Measurements from ENCODE around the gene MEIS2. TPM values are rescaled to one million over a fixed set of nuclear protein-coding genes. Genes with fewer than 3 reads are reported as not detected.

The MEIS2 gene
- total RNA-seq, 1 donor from 2014 or later, result 53.1 TPM

DNA sequence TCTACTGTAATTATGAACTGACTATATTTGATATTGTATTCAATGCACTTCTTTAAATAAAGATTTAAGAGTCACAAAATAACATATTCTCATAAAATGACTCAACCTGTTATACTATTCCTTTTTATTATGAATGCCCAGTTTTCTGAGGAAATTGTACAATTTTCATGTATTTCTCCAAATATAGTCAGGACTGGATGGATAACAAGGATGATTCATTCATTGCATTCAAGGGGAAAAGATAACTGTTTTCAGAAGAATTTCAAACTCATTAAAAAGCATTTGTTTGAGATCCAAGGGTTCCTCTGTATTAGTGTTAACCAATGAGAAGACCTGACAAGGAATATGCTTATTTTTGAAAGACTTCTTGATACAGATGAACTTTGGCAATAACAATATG is 163.7 kb downstream of the MEIS2 start:
- no peak for DNase-seq (ENCODE audit: low read depth, low spot score)

DNA sequence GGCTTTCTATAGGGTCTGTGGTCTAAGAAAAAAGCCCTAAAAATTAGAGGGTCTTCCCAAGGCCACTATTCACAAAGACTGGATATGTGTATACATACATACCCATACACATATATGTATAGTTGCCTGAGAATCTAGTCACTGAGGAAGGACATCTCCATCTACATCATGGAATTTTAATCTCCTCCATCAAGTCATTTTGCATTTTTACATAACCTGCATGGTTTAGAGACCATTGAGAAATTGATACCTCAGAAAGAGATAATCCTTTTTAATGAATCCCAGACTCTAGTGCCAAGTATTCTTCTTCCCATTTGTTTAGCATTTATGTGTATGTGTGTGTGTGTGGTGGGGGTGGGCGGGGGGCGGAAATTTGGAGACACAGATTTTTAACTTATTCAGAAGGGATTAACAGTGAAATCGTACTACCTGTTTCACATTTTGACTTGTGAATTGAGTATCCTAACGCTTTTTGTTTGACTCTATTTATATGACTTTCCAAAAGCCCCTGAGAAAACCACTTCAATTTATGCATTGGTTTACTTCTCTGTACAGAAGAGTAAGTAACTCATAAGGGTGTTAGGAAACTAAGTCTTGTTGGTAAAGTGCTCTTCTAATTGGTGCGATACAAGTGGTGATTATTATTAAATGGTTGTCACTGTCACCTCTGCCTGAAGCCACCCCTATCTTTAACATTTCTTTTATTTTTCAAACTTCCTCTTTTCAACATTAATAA is 166.9 kb downstream of the MEIS2 start:
- no peak for DNase-seq (ENCODE audit: low read depth, low spot score)

DNA sequence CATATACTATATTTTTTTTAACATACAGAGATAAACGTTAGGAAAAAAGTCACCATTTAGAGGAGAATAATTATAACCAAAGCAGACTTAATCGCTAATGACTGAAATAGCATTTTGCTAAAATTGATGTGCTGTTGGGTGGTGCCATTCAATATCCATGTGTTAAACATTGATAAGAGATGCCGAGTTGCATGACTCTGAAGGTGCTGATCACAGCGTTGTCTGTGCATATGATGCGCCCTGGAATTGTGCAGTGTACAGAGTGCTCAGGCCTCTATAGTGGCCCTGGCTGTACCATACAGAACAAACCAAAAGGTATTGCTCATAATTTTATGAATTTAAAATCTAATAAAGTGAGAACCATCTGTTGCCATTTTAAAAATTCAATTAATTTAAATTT is 168.3 kb downstream of the MEIS2 start:
- no peak for DNase-seq (ENCODE audit: low read depth, low spot score)

DNA sequence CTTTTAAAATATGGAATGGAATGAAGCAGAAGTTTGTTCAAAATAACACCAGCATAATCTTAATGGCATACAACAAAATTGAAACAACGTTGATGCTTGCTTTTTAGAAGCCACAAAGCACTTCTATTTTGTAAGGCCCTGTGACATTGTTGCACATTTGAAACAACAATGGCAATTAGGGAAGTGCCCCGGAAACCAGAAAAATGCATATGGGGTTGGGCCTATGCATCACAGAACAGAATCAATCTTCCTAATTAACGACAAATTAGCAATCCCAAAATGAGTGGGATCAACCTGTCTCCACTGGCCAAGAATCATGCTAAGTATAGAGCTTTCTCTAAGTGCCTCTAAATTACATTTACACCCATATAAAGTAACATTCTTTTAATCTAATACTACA is 168.9 kb downstream of the MEIS2 start:
- DNase-seq (ENCODE audit: low read depth, low spot score), result no peak

DNA sequence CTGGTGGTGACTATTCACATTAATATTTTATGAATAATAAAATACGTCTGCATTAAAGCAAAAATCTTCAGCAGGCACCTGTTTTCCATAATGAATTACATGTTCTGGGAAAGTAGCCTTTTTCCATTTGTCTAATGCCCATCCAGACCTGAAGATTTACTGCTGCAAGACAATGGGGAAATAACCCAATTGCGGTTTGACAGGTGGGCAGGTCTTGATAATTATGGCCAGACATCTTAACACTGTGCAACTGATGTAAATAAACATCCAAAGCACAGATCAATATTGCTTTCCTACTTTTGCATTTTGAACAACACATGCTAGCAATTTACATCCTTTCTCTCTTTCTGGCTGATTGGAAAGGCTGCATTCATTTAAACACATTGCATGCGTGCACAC is 173.9 kb downstream of the MEIS2 start:
- DNase-seq (ENCODE audit: low read depth, low spot score), result no peak

DNA sequence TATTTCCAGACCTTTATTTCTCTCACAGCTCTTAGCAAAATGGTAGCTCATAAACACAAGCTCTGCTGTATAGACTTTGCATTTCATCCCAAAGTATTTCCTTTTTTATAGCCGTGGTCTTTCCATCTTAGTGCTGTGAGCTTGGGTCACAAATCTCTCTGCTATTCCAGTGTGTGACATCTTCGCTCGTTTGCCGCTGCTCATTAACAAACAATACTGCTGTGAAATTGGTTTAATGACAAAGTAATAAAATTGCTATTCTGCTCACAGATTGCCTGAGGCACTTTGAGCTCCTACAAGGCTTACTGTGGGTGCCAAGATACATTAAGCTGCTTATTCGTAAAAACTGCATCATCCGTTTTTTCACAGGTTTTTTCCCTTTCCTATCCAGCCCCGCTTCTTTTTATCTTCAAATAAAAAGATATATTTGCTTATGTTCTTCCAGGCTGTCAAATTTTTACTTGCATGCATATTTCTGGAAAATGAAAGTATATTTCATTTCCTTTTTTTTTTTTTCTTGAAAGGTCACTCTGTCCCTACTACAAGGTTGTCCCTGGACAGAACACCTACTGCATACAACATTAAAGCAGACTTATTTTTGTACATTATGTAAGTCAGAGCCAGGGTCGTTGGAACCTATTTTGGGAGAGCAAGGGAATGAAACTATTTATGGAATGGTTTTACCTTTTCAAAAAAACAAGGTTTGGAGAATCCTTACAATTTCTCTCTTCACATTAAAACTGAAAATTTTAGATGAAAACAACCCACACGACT is 174.5 kb downstream of the MEIS2 start:
- no peak for DNase-seq (ENCODE audit: low read depth, low spot score)

DNA sequence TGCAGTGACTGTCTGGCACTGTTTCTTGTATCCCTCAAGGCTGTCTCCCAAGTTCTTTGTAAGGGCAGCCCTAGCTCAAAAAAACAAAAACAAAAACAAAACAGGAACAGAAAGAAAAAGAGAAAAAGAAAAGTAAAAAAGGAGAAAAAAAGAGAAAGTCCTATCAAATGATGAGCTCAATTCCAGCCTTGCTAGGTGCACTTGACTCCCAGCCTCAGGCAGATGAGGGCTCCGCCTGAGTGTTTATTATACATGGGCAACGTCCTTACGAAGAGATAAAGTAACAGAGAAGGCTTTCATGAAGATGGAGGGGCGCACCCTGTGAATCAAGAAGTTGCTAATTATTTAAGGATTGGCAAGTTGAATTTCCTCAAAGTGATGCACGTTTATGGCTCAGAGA is 175.3 kb downstream of the MEIS2 start:
- no peak for DNase-seq (ENCODE audit: low read depth, low spot score)

DNA sequence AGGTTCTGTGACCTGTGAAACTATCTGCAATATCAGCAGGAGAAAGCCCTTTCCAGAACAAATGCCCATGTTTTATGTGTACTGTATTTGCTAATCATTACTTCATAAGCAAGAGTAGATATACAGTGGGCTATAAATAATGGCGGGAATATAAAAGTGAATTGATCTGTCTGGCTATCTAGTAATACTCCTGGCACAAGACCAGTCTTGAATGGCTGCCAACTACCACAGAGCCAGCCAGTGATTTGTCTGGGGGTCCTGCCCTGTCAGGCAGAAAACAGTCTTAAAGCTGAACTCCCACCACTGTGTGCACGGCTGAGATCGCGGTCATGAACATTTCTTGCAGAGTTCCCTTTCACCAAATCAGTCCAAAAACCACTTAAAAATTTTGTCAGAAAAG is 176.3 kb downstream of the MEIS2 start:
- no peak for DNase-seq (ENCODE audit: low read depth, low spot score)

DNA sequence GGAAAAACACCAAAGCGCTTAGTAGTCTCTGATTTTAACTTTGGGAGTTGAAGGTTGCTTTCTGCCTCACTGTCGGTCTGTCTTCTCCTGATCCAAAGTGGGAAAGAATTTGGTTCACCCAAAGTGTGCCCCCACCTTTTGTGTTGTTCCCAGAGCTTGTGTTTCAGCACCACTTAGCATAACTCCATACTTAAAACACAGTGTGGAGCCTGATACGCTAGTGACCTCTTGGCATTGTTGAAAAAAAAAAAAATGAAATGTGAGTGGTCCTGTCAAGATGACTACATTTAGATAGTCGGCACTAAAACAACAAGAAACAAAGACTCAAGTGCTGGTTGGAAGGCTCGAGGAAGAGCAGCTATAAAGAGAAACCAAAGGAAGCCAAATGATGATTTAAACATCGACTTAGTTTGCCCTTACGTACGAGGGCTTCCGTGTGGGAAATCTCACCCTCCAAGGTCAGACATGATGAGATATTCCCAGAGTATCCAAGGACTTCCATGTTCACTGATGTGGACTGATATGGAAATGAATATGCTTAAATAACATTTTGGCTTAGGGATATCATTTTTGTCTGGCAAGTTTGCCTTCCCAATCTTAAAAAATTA is 178.8 kb downstream of the MEIS2 start:
- no peak for DNase-seq (ENCODE audit: low read depth, low spot score)

DNA sequence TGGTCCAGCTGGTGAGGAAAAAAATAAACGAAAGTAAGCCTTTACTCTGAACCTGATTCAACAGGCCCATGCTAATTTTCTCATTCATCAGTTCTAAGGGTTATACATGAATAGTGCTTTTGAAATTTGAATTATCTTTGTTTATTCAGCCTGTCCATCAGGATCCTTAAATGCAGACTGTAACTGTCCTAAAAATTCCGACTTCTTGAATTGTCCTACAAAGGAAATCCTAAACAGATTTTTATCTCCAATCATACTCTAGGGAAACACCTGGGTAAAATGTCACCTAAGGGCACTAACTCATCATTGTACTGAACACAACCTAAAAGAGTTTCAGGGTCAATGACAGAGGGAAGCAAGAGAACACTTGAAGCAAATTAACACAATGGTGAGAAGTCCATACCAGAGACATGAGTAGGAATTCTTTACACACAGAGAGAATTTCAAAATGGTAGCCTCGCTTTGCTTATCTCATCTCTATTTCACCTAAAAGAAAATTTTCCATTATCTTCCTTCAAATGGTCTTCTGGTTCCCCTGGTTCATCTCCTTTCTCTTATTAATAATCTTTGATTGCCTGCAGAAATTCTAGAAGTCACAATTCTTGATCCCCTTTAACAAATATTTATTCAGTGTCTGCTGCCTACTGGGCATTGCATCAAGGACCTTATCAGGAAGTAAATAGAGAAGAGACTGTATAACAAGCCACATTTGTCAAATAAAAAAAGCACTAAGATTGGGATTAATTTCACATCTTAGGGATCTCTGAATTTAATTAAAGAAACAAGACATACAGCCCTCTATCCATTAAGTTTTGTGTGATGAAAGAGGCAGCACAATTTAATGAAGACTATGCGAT is 182.7 kb downstream of the MEIS2 start:
- peak; percentile 29 for DNase-seq (ENCODE audit: low read depth, low spot score)

DNA sequence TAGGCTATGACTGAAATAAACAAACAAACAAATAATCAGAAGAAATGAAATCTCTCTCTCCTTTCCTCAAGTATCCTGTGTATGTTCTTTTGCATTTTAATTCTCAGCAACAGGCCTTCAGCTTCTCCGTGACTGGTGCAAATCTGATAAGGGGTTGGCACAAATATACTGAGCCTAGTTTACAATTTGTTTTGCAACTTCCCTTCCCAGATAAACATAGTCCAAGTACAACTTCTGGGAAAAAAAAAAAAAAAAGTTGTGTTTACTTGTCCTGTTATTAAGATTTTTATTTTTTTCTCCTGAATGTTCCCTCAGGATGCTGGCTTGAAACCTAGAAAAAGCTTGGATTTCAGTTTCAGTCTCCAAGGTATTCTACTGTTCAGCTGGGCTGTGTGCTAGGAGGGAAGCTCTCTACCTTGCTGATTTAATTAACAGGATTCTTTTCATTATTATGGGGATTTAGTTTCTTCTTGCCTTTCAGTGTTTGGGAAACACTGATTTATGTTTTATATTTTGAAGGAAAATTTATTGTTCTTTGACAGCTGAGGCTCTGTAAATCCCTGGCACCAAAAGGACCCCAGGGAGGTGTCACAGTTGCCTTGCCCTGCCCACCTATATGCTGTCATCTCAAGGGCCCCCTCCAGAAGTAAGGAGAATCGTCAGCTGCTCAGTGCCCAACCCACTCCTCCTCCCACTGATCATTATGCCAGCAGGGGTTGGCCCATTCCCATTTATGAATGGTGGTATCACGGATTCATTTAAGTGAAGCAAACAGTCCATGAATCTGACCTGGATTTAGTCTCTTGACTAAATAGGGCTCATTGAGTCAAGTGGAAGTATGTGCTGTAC is 185.2 kb downstream of the MEIS2 start:
- no peak for DNase-seq (ENCODE audit: low read depth, low spot score)

DNA sequence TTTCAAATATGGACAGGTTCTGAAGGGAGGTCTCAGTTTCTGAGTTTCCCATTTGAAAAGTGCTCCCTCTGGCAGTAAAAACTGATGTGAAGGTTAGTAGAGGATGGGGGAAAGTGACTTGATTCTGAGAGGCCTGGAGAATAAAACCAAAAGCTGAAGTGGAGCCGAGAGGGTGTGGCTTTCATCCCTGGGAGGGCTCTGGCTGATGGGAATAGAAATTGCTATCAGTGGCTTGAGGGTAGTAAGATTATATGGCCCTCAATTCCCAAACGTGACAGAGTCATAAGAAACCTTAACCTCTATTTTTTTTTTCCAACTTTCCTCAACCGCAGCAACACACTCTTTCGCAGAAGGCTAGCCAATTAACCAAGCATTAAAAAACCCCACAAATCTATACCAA is 185.9 kb downstream of the MEIS2 start:
- DNase-seq (ENCODE audit: low read depth, low spot score), result no peak

DNA sequence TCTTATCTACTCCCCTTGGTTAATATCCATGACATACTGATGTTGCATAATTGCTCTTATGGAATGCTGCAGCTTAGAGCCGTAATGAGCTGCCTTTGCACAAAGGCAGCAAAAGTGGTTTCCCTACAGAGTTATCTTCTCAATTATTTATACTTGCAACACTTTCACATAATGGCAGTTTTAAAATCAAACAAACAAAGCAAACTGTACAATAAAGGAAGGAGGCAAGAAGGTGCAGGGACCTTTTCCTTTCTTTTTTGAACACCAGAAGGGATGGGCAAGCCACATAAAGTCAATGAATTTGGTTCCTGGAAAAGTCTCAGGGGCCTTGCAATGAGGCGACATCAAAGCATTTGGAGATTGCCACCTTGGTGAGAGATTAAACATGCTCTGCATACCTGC is 188.0 kb downstream of the MEIS2 start:
- no peak for DNase-seq (ENCODE audit: low read depth, low spot score)

DNA sequence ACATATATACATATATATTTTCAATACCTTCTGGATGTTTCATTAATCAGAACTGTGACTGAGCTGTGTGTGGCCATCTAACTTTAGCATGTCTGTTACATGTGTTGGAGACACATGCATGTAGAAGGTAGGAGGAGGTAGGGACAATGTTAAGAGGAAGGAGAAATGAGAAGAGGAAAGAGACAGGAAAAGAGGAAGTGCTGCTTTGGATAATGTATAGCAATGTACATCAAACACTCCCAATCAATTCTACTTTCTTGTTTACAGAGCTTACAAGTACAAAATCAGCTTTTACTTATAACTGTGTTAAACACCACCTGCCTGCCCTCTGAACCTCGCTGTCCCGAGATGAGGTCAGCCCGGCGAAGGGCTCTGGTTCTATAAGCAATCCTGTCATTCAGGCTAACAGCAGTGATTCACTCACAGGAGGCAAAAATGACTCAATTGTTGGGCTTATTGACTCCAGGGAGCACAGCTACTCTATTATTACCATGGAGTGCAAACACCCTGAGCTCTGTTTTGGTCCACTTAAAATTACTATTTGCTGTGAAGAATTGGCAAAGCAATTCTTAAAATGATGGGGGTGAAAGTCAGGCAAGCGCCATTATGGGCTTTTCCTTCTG is 188.9 kb downstream of the MEIS2 start:
- DNase-seq (ENCODE audit: low read depth, low spot score), result no peak

DNA sequence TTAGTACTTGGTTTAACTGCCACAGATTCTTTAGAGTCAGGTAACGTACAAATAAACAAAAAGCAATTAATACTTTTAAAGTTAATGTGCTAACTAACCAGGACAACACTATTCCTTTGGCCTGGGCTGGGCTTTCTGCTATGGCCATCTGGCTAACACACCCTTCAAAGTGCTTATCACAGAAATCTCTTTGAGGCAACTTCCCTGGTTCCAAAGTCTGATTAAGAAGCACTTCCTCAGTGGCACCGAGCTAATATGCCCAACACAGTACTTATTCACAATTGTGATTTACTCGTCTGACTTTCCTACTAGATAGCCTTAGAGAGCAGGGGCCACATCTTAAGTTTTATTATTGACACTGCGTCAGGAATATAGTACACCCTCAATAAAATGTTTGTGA is 191.4 kb downstream of the MEIS2 start:
- DNase-seq (ENCODE audit: low read depth, low spot score), result no peak

DNA sequence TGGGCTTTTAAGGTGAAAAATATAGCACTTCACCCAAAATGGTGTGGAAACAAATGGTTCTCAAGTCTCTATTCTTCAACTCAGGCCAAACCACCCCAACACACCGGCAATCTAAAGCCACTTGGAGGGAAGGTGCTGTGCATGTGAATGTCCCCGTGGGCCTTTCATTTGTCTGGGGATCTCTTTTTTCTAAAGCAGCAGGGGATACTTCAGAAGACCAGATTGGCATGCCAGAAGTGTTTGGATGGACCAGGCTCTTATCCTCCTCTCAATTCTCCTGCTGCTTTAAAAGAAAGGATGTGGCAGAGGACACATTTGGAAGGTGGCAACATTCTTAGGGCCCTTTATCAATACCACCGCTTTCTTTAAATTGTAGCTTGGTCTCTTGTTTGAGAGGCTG is 193.1 kb downstream of the MEIS2 start:
- DNase-seq (ENCODE audit: low read depth, low spot score), result no peak

DNA sequence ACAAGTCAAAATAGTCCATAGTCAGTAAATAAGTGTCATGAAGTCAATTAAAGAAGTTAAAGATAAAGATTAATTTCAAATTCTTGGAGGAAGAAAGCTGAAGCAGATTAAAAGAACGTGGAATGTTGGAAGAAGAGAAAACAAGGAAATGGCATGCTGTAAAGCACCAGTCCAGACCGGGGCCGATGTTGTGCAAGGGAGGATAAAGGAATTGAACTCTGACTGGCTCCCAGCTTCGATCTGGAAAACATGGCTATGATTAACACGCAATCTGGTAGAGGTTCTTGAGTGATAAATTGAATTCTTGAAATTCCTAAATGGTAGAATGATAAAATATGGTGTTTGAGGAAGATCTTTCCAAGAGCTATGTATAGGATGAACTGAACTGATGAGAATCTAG is 194.4 kb downstream of the MEIS2 start:
- DNase-seq (ENCODE audit: low read depth, low spot score), result peak; percentile 7

DNA sequence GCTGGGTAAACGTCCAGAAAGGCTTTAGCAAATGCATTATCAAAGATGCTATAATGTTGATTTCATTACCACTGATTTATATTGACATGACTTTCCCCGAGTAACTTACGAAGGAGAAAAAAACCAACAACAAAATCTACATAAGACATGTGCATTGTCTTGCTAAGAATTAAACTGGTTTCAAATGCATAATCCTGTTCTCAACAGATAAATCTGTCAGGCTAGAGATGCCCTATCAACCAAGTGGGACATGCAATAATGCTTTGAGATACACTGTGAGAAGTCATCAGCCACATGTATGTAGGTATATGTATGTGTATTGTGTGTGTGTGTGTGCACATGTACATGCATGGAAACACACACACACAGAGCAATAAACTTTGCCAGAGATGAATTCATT is 195.6 kb downstream of the MEIS2 start:
- no peak for DNase-seq (ENCODE audit: low read depth, low spot score)

DNA sequence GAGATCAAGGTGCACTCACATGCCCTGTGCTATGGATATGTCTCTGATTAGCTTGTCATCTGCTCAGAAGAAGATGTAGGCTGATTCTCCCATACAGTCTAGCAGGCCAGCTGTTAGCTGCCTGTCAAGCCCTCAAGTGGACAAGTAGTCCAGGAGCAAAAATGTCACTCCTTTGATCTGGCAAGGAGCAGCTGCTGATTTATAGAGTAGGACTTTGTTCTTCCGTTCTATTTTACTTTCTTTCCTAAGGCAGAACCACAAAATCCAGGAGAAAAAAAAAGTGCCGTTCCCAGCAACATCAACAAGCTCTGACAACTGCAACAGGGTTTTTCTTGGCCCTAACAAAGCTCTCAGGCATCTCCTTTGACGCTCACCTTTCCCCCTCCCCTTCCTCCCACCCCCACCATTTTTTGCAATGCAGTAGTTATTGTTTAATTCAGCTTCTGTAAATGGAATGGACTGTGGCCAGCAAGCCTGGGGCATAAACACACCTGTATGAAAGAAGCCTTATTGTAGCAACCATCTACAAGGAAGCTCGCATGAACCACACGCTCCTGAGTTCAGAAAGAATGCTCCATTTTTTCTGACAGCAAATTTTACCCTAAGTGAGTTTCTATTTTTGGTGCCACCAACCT is 196.3 kb downstream of the MEIS2 start:
- DNase-seq (ENCODE audit: low read depth, low spot score), result no peak

DNA sequence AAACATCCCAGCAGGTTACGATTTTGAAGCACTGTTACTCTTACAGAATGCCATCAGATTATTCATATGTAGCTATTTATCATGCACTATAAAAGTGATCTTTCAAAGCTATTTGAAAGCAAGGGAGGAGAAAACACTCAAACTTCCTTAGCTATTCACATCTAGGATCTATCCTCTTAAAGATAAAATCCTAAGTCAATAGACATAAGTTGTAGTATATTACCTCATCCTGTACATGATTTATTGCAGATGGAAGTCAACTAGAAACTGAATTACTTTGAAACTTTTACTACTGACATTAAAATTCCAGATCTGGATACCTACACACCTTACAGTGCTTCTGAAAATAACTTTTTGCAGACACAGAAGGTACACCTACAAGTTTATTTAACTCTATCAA is 197.2 kb downstream of the MEIS2 start:
- DNase-seq (ENCODE audit: low read depth, low spot score), result no peak

Measured in pulmonary artery endothelial cell (primary cell).